K562 (cell line): ENCODE measurements around the gene PPT1. TPM values are rescaled to one million over a fixed set of nuclear protein-coding genes. Genes with fewer than 3 reads are reported as not detected.

ENCODE experiments used
- ETV5 ChIP-seq: sonication (generic); formaldehyde crosslinking; IDR thresholded peaks from 2 replicates; pipeline ENCODE4 v1.4.0; 2020; ENCODE audit warnings: low read depth, mild to moderate bottlenecking, missing genetic modification reagents
- GATA2 ChIP-seq: sonication (generic); formaldehyde crosslinking; IDR thresholded peaks from 2 replicates; pipeline ENCODE4 v1.4.0; 2020; ENCODE audit warnings: mild to moderate bottlenecking, missing genetic modification reagents
- NCOA6 ChIP-seq: fragments of 450-650 bp; IDR thresholded peaks from 2 replicates; pipeline ENCODE4 v1.6.1; 2017; ENCODE audit warnings: mild to moderate bottlenecking
- NELFE ChIP-seq: IDR thresholded peaks from 2 replicates; pipeline ENCODE4 v1.6.1; 2011; ENCODE audit warnings: mild to moderate bottlenecking; ENCODE audit not compliant: insufficient read depth, insufficient read length
- PML ChIP-seq: IDR thresholded peaks from 2 replicates; pipeline ENCODE4 v1.6.1; 2012; ENCODE audit warnings: low read length, inconsistent platforms
- PPARD ChIP-seq: fragments of 250-450 bp; sonication (Bioruptor Pico); IDR thresholded peaks from 2 replicates; pipeline ENCODE4 v1.8.0; 2022; ENCODE audit warnings: inconsistent platforms, mild to moderate bottlenecking, moderate library complexity
- SMAD4 ChIP-seq: fragments of 250-450 bp; sonication (Bioruptor Pico); conservative IDR thresholded peaks from 2 replicates; pipeline ENCODE4 v1.8.0; 2021; ENCODE audit warnings: inconsistent platforms, mild to moderate bottlenecking, moderate library complexity
- XRCC4 ChIP-seq: IDR thresholded peaks from one replicate; pipeline ENCODE4 v1.6.1; 2011; ENCODE audit not compliant: insufficient read depth, insufficient read length; ENCODE audit errors: extremely low read depth
- ZNF121 ChIP-seq: sonication (generic); formaldehyde crosslinking; conservative IDR thresholded peaks from 2 replicates; pipeline ENCODE4 v1.8.0; 2022; ENCODE audit warnings: missing genetic modification reagents
- ZNF384 ChIP-seq: IDR thresholded peaks from 2 replicates; pipeline ENCODE4 v1.6.1; 2012; ENCODE audit warnings: low read depth, low read length, improper control_type of control experiment
- polyA plus RNA-seq, 8 experiments: library from polyadenylated mRNA; depleted of rRNA in 4 of 8; stranded (reverse) in 5 of 8; unstranded in 3 of 8; fragments of >200 nt; fragmentation: Nextera tagmentation in 2 of 8; fragmentation: Illumina TruSeq in 1 of 8; extraction: Ambion mirVana in 2 of 8; extraction: Trizol in 1 of 8; gene quantifications; 2 replicates each; pipeline versions ENCODE4 v1.2.1 to v1.2.3, GENCODE V29; 2011 to 2014; ENCODE audit warnings: inconsistent platforms in 1 of 8, missing spikeins in 1 of 8
- total RNA-seq, 7 experiments: library from RNA; depleted of rRNA in 6 of 7; stranded (reverse); fragments of >200 nt in 6 of 7; fragmentation: Illumina TruSeq in 2 of 7; extraction: Trizol in 2 of 7; gene quantifications; 2 replicates each; pipeline versions ENCODE4 v1.2.1 to v1.2.3, GENCODE V29; 2011 to 2021; ENCODE audit warnings: low replicate concordance in 1 of 7
- TF ChIP-seq, protein P1 (sequence below): sonication (generic); formaldehyde crosslinking; IDR thresholded peaks from 2 replicates; pipeline ENCODE4 v1.8.0; 2022; ENCODE audit warnings: missing genetic modification reagents, mild to moderate bottlenecking, borderline replicate concordance
- TF ChIP-seq, protein P2 (sequence below): sonication (generic); formaldehyde crosslinking; IDR thresholded peaks from 2 replicates; pipeline ENCODE4 v1.8.1; 2023; ENCODE audit warnings: mild to moderate bottlenecking, missing genetic modification reagents
- TF ChIP-seq, protein P3 (sequence below): IDR thresholded peaks from 3 replicates; pipeline ENCODE4 v1.6.1; 2011; ENCODE audit warnings: borderline replicate concordance, mild to moderate bottlenecking, moderate library complexity; ENCODE audit not compliant: insufficient read length; ENCODE audit errors: extremely low read depth
- TF ChIP-seq, protein P4 (sequence below): fragments of 250-450 bp; sonication (Bioruptor Pico); IDR thresholded peaks from 2 replicates; pipeline ENCODE4 v1.5.0; 2021; ENCODE audit warnings: mild to moderate bottlenecking, moderate library complexity
- TF ChIP-seq, protein P5 (sequence below): fragments of 250-450 bp; sonication (Bioruptor Pico); IDR thresholded peaks from 2 replicates; pipeline ENCODE4 v1.4.0; 2020
- TF ChIP-seq, protein P6 (sequence below): fragments of 250-450 bp; sonication (Bioruptor Pico); IDR thresholded peaks from 2 replicates; pipeline ENCODE4 v1.8.0; 2022; ENCODE audit warnings: moderate library complexity, mild to moderate bottlenecking, inconsistent platforms

PPT1 gene
- total and polyA plus RNA-seq, 9 of the 15 experiments (the other 6 are each of a cell fraction or from before 2014, with no cell fraction given) = 72.2 to 285 (median 143) TPM

DNA sequence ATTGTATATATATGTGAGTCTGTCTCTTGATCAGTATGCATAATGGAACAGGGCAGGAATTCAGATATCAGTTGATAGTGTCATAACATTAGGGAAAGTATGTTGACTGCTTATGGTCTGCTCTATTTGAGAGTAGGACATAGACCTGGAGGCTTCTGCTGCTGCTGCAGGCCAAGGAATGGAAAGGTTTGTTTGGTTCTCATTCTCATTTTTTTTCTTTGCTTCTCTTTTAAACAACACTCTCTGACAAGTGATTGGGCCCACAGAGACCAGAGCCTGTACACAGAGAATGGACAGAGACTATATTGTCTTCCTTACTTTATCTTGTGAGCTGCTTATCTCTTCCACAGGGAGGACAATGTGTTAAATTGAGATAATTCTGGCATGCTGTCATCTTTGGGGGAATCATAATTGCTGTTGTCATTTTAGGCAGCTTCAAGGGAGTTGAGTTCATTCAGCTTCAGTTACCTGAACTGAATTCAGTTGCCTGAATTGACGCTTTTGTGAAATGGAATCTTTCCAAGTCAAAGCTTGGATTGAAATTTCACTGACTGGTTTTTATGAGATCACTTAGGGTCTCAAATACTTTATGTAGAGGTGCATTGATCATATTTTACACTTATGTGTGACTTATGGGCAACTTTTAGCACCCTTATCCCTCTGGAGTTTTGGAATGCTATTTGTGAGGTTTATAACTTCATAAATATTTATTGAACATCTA is 39.6 kb downstream of the PPT1 start (continued):
- TF ChIP-seq ZNF121 (CRISPR knock-in tag) = no peak
- TF ChIP-seq, protein P1, sequence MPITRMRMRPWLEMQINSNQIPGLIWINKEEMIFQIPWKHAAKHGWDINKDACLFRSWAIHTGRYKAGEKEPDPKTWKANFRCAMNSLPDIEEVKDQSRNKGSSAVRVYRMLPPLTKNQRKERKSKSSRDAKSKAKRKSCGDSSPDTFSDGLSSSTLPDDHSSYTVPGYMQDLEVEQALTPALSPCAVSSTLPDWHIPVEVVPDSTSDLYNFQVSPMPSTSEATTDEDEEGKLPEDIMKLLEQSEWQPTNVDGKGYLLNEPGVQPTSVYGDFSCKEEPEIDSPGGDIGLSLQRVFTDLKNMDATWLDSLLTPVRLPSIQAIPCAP (CRISPR knock-in tag) = no peak
- TF ChIP-seq ZNF384 = peak; percentile 78
- peak; percentile 96 for TF ChIP-seq ETV5 (CRISPR knock-in tag)
- TF ChIP-seq, protein P2, sequence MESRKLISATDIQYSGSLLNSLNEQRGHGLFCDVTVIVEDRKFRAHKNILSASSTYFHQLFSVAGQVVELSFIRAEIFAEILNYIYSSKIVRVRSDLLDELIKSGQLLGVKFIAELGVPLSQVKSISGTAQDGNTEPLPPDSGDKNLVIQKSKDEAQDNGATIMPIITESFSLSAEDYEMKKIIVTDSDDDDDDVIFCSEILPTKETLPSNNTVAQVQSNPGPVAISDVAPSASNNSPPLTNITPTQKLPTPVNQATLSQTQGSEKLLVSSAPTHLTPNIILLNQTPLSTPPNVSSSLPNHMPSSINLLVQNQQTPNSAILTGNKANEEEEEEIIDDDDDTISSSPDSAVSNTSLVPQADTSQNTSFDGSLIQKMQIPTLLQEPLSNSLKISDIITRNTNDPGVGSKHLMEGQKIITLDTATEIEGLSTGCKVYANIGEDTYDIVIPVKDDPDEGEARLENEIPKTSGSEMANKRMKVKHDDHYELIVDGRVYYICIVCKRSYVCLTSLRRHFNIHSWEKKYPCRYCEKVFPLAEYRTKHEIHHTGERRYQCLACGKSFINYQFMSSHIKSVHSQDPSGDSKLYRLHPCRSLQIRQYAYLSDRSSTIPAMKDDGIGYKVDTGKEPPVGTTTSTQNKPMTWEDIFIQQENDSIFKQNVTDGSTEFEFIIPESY = 0 out of 2 replicates have a peak, but pooled peaks have one; percentile 41
- TF ChIP-seq NELFE = no peak
- no peak for TF ChIP-seq XRCC4
- peak; percentile 98 for TF ChIP-seq GATA2 (CRISPR knock-in tag)
- no peak for TF ChIP-seq PPARD (CRISPR knock-in tag)
- peak; percentile 88 for TF ChIP-seq SMAD4 (CRISPR knock-in tag)
- peak; percentile 97 for TF ChIP-seq PML
- TF ChIP-seq, protein P3, sequence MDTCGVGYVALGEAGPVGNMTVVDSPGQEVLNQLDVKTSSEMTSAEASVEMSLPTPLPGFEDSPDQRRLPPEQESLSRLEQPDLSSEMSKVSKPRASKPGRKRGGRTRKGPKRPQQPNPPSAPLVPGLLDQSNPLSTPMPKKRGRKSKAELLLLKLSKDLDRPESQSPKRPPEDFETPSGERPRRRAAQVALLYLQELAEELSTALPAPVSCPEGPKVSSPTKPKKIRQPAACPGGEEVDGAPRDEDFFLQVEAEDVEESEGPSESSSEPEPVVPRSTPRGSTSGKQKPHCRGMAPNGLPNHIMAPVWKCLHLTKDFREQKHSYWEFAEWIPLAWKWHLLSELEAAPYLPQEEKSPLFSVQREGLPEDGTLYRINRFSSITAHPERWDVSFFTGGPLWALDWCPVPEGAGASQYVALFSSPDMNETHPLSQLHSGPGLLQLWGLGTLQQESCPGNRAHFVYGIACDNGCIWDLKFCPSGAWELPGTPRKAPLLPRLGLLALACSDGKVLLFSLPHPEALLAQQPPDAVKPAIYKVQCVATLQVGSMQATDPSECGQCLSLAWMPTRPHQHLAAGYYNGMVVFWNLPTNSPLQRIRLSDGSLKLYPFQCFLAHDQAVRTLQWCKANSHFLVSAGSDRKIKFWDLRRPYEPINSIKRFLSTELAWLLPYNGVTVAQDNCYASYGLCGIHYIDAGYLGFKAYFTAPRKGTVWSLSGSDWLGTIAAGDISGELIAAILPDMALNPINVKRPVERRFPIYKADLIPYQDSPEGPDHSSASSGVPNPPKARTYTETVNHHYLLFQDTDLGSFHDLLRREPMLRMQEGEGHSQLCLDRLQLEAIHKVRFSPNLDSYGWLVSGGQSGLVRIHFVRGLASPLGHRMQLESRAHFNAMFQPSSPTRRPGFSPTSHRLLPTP = no peak
- peak; percentile 42; the same call in 1 of the 2 replicates for TF ChIP-seq NCOA6
- TF ChIP-seq, protein P4, sequence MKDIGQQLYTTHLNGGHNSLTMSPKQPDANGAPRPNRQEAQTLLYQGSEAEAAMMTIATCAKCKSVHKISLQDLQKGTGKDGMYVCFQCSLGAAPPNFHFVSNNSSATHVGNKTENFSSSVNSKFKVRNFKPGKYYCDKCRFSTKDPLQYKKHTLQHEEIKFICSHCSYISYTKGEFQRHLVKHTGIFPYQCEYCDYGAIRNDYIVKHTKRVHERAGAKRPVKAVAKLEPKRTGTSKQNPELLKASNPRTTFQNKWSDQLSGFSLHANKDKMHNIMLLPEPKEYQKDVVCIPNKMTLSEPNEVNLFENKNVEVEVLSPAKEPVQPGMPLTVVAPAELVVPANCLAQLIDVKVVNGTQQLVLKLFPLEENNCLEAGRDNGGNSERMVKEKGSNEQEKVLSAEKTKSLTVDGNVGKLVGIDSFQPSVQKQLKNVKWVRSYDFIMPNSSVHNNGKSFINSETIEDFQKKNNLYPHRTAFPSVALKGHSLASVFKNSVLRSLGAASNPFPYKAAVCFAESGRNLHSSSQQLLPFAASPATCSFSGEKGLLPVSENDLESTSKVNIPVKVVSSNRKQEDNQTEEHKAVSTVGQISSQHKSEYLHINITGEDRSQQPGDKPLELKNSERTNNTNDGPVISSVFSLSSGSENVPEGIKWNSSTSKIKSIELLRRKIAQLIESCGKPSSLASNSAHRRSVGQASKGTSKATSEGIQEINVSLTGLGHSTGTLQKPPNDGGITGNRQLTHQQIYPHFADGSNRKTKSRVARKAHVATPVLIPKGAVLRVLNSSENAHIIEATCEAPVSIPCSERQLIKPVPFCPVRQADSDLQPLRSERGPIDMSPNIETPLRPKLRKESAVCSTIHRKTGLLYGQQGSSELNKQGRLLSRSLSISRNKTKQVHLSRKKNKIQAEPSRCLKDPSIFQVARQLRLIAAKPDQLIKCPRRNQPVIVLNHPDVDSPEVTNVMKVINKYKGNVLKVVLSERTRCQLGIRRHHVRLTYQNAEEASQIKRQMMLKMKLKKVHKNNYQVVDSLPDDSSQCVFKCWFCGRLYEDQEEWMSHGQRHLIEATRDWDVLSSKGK (CRISPR knock-in tag) = no peak
- TF ChIP-seq, protein P5, sequence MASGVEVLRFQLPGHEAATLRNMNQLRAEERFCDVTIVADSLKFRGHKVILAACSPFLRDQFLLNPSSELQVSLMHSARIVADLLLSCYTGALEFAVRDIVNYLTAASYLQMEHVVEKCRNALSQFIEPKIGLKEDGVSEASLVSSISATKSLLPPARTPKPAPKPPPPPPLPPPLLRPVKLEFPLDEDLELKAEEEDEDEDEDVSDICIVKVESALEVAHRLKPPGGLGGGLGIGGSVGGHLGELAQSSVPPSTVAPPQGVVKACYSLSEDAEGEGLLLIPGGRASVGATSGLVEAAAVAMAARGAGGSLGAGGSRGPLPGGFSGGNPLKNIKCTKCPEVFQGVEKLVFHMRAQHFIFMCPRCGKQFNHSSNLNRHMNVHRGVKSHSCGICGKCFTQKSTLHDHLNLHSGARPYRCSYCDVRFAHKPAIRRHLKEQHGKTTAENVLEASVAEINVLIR (CRISPR knock-in tag) = 0 out of 2 replicates have a peak, but pooled peaks have one; percentile 36
- TF ChIP-seq, protein P6, sequence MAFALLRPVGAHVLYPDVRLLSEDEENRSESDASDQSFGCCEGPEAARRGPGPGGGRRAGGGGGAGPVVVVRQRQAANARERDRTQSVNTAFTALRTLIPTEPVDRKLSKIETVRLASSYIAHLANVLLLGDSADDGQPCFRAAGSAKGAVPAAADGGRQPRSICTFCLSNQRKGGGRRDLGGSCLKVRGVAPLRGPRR (CRISPR knock-in tag) = 0 out of 2 replicates have a peak, but pooled peaks have one; percentile 7
